ENCODE measurements around the gene HIVEP3.

DNA sequence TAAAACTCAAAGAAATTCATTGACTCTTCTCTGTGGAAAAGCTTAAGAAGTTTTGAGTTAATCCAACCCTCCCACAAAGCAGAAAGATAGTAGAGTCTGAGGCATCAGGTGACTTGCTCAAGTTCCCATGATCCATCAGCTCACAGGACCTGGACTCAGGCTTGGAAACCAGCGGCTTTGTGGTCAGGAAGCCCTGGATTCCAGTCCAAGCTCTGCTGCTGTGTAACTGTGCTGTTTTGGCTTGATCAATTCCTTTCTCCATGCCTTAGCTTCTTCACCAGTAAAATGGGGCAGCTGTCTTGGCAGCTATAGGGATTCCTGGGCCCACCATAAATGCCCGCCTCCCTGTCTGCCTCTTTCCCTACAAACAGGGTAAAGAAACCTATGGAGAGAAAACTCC, 180.2 kb downstream of the HIVEP3 start:
- TF ChIP-seq, protein P1, sequence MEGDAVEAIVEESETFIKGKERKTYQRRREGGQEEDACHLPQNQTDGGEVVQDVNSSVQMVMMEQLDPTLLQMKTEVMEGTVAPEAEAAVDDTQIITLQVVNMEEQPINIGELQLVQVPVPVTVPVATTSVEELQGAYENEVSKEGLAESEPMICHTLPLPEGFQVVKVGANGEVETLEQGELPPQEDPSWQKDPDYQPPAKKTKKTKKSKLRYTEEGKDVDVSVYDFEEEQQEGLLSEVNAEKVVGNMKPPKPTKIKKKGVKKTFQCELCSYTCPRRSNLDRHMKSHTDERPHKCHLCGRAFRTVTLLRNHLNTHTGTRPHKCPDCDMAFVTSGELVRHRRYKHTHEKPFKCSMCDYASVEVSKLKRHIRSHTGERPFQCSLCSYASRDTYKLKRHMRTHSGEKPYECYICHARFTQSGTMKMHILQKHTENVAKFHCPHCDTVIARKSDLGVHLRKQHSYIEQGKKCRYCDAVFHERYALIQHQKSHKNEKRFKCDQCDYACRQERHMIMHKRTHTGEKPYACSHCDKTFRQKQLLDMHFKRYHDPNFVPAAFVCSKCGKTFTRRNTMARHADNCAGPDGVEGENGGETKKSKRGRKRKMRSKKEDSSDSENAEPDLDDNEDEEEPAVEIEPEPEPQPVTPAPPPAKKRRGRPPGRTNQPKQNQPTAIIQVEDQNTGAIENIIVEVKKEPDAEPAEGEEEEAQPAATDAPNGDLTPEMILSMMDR (IDR thresholded peaks at IDR 0.05; ENCODE audit: low read length), result no peak
- TF ChIP-seq EZH2 (optimal IDR thresholded peaks at IDR 0.05; ENCODE audit: low read depth, low read length) (no peak), EZH2phosphoT487 (IDR thresholded peaks at IDR 0.05; ENCODE audit: low read length) (no peak)
